Subcutaneous adipose tissue (tissue), 4 donors: Measurements from ENCODE around the gene SLC8B1. TPM values are rescaled to one million over a fixed set of nuclear protein-coding genes. Genes with fewer than 3 reads are reported as not detected.

Source experiments
- CTCF ChIP-seq: fragments of 450-650 bp; IDR thresholded peaks from one replicate; pipeline ENCODE4 v1.5.1; 2016; ENCODE audit warnings: low read depth, mild to moderate bottlenecking, control low read depth, antibody characterized with exemption, moderate library complexity
- total RNA-seq, 4 donors: library from RNA; depleted of rRNA; stranded (reverse); fragments of >200 nt; gene quantifications; one replicate each; pipeline ENCODE4 v1.1.0, GENCODE V29; 2016

Gene SLC8B1
- total RNA-seq, 4 donors from 2014 or later: 16.8 to 53.9 (median 39.1) TPM

- no peak for TF ChIP-seq CTCF
These were observed 5.7 kb downstream of the SLC8B1 start for GRCh38 chr12:113329022-113329790.

GRCh38 chr12:113328368-113328889 is 6.5 kb downstream of the SLC8B1 start:
- TF ChIP-seq CTCF: no peak

GRCh38 chr12:113326775-113327395 is 8.0 kb downstream of the SLC8B1 start:
- TF ChIP-seq CTCF: no peak

- TF ChIP-seq CTCF: no peak
These were observed 9.0 kb downstream of the SLC8B1 start for GRCh38 chr12:113325916-113326315.

- no peak for TF ChIP-seq CTCF
These were observed 12.6 kb downstream of the SLC8B1 start for GRCh38 chr12:113322343-113322742.

- TF ChIP-seq CTCF: no peak
These were observed 14.5 kb downstream of the SLC8B1 start for GRCh38 chr12:113320401-113320800.

GRCh38 chr12:113318900-113319628 is 15.8 kb downstream of the SLC8B1 start:
- no peak for TF ChIP-seq CTCF
